Nephron progenitor cell (in vitro differentiated cells): Measurements from ENCODE around the gene SORCS2.

Experiments
- DNase-seq: peaks from one replicate; pipeline ENCODE4 v3.0.0; 2021
- H3K27ac Mint-ChIP-seq: 2 replicates; pipeline ENCODE4 v1.8.0; 2021; ENCODE audit warnings: mild to moderate bottlenecking, moderate library complexity, mixed read lengths
- H3K27me3 Mint-ChIP-seq: 2 replicates; pipeline ENCODE4 v1.8.0; 2021; ENCODE audit warnings: mild to moderate bottlenecking, low read depth, mixed read lengths; ENCODE audit not compliant: poor library complexity
- H3K36me3 Mint-ChIP-seq: 2 replicates; pipeline ENCODE4 v1.8.0; 2021; ENCODE audit warnings: low read depth, mixed read lengths
- H3K4me1 Mint-ChIP-seq: 2 replicates; pipeline ENCODE4 v1.8.0; 2021; ENCODE audit warnings: mixed read lengths
- H3K4me3 Mint-ChIP-seq: 2 replicates; pipeline ENCODE4 v1.8.0; 2021; ENCODE audit warnings: mild to moderate bottlenecking, moderate library complexity, mixed read lengths
- H3K9me3 Mint-ChIP-seq: 2 replicates; pipeline ENCODE4 v1.8.0; 2021; ENCODE audit warnings: mild to moderate bottlenecking, moderate library complexity, mixed read lengths
- TF ChIP-seq, protein P1 (sequence below): fragments of 200-600 bp; sonication (generic); IDR thresholded peaks from 2 replicates; pipeline ENCODE4 v1.5.0; 2021; ENCODE audit warnings: antibody characterized with exemption

SORCS2 gene

DNA sequence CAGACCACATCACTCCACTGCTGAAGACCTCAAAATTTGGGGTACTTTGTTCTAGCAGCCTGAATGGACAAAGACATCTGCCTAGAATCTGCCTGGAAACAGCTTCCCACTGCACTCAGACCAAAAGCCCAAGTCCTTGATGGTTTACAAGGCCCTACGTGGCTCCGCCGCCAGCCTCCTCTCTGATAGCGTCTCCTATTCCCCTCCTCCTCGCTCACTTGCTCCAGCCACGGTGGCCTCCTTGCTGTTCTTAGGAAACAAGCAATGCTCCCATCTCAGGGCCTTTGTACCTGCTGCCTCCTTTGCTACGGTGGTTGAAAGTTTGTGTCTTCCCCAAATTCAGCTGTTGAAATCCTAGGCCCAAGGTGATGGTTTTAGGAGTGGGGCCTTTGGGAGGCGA is 34.7 kb upstream of the SORCS2 start:
- no peak overlapping the region for H3K4me3 Mint-ChIP-seq

DNA sequence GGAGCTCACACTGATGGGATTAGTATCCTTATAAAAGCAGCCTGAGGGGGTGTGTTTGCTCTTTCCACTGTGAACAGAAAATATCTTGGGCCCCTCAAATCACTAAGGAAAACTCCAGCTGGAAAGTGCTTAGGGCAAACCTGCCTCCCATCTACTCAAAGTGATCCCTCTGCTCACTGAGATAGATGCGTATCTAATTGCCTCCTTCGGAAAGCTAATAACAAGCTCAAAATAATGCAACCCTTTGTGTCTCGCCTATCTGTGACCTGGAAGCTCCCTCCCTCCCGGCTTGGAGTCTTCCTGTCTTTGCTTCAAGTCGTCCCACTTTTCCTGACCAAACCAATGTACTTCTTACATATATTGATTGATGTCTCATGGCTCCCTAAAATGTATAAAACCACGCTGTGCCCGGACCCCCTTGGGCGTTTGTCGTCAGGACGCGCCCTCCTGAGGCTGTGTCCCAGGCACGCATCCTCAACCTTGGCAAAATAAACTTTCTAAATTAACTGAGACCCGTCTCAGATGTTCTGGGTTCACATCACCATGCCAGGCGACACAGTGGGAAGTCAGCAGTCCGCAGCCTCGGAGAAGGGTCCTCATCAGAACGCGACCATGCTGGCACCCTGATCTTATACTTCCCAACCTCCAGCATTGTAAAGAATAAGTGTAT is 34.1 kb upstream of the SORCS2 start:
- DNase-seq: no peak
- Mint-ChIP-seq H3K27ac (peak overlapping the region; percentile 30), H3K4me3 (no peak overlapping the region), H3K36me3 (no peaks in the 10 kb centered on the region), H3K4me1 (peaks cover 86% of the 10 kb centered on the region), H3K27me3 (peaks cover 15% of the 10 kb centered on the region), H3K9me3 (peaks cover under 1% of the 10 kb centered on the region)
- TF ChIP-seq, protein P1, sequence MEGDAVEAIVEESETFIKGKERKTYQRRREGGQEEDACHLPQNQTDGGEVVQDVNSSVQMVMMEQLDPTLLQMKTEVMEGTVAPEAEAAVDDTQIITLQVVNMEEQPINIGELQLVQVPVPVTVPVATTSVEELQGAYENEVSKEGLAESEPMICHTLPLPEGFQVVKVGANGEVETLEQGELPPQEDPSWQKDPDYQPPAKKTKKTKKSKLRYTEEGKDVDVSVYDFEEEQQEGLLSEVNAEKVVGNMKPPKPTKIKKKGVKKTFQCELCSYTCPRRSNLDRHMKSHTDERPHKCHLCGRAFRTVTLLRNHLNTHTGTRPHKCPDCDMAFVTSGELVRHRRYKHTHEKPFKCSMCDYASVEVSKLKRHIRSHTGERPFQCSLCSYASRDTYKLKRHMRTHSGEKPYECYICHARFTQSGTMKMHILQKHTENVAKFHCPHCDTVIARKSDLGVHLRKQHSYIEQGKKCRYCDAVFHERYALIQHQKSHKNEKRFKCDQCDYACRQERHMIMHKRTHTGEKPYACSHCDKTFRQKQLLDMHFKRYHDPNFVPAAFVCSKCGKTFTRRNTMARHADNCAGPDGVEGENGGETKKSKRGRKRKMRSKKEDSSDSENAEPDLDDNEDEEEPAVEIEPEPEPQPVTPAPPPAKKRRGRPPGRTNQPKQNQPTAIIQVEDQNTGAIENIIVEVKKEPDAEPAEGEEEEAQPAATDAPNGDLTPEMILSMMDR: no peak

More for the DNA sequence above, 34.7 kb upstream of the SORCS2 start:
- no peaks in the 10 kb centered on the region for H3K9me3 Mint-ChIP-seq
- peaks cover 14% of the 10 kb centered on the region for H3K27me3 Mint-ChIP-seq
- H3K27ac Mint-ChIP-seq: no peak overlapping the region
- H3K4me1 Mint-ChIP-seq: peaks cover 85% of the 10 kb centered on the region
- no peak for DNase-seq
- H3K36me3 Mint-ChIP-seq: no peaks in the 10 kb centered on the region
- TF ChIP-seq, protein P1: no peak

GRCh38 chr4:7158991-7159390 is 33.3 kb upstream of the SORCS2 start:
- Mint-ChIP-seq H3K4me3 (no peak overlapping the region), H3K27ac (no peak overlapping the region), H3K36me3 (no peaks in the 10 kb centered on the region), H3K27me3 (peaks cover 18% of the 10 kb centered on the region), H3K4me1 (peaks cover 86% of the 10 kb centered on the region), H3K9me3 (peaks cover 4% of the 10 kb centered on the region)
- TF ChIP-seq, protein P1: no peak
- no peak for DNase-seq

DNA sequence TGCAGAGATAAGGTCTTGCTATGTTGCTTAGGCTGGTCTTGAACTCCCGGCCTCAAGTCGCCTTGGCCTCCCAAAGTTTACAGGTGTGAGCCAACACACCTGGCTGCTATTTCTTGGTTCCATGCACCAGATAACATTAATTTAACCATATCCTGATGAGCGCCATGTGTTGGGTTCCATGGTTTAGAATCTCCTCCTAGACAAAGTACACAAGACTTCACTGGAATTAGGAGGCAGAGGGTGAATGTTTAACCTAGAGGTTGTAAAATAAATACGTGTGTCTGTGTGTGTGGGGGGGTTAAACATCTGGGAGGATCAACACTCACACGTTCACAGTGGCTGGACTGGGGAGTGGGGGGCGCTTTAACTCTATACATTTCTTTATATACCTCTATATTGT is 32.4 kb upstream of the SORCS2 start:
- no peak for DNase-seq

DNA sequence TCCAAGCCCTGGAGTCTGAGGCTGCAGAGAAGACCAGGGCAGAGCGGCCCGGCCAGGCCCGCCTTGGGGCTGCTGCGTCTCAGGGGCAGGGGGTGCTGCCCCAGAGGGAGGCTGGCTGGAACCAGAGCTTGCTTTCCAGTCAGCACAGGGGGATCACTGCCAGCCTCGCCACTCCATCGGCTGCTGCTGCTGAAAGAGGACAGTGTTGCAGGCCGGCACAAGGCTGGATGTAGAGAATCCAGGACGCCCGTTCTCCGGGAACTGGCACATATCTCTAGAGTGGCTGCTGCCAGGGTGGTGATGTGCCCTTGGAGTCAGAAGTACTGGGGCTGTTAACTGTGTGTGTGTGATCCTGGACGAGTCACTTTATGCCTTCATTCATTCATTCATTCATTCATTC is 31.9 kb upstream of the SORCS2 start:
- no peak overlapping the region for H3K4me3 Mint-ChIP-seq
- no peak for DNase-seq
- TF ChIP-seq, protein P1: no peak
- H3K27me3 Mint-ChIP-seq: peaks cover 14% of the 10 kb centered on the region
- no peak overlapping the region for H3K27ac Mint-ChIP-seq
- peaks cover 4% of the 10 kb centered on the region for H3K9me3 Mint-ChIP-seq
- H3K4me1 Mint-ChIP-seq: peaks cover 78% of the 10 kb centered on the region
- no peaks in the 10 kb centered on the region for H3K36me3 Mint-ChIP-seq

More for the DNA sequence above, 32.4 kb upstream of the SORCS2 start:
- TF ChIP-seq, protein P1: no peak
- H3K36me3 Mint-ChIP-seq: no peaks in the 10 kb centered on the region
- H3K27me3 Mint-ChIP-seq: peaks cover 16% of the 10 kb centered on the region
- H3K4me1 Mint-ChIP-seq: peaks cover 83% of the 10 kb centered on the region
- peaks cover 4% of the 10 kb centered on the region for H3K9me3 Mint-ChIP-seq
- no peak overlapping the region for H3K4me3 Mint-ChIP-seq
- peak overlapping the region; percentile 22 for H3K27ac Mint-ChIP-seq

DNA sequence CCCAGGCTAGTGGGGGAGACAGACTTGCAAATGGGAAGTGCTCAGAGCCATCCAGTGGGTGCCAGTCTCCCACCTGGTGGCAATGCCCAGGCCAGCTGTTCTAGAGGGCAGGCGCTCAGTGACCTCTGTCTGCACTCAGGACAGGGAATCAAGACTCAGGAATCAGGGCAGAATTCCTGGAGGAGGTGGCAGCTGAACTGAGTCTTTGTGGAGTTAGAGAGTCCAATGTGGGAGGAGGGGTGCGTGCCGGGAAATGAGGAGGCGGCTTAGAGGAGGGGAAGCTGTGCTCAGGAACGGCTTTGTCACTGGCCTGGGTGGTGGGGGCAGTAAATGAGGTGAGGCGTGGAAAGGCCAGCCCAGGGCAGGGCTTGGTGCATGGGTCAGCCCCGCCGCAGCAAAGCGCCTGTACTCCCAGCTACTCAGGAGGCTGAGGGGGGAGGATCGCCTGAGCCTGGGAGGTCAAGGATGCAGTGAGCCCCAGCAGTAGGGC is 31.3 kb upstream of the SORCS2 start:
- Mint-ChIP-seq H3K4me1 (peaks cover 73% of the 10 kb centered on the region), H3K9me3 (peaks cover 4% of the 10 kb centered on the region), H3K36me3 (no peaks in the 10 kb centered on the region), H3K27me3 (peaks cover 14% of the 10 kb centered on the region), H3K4me3 (no peak overlapping the region), H3K27ac (no peak overlapping the region)
- DNase-seq: no peak
- TF ChIP-seq, protein P1: no peak
